Heart left ventricle (tissue), 13 donors: ENCODE results near the gene MRC2.

Experiments
- CTCF ChIP-seq, 12 donors: fragments of 200-600 bp; sonication (generic) in 4 of 12; IDR thresholded peaks; one replicate each; pipeline versions ENCODE4 v1.5.0 to v1.8.0; 2018 to 2022; ENCODE audit warnings: antibody characterized with exemption in 12 of 12, mild to moderate bottlenecking in 5 of 12
- POLR2A ChIP-seq, 2 donors: fragments of 450-650 bp; IDR thresholded peaks; one replicate each; pipeline ENCODE4 v1.6.1; 2017; ENCODE audit warnings: antibody characterized with exemption in 2 of 2, mild to moderate bottlenecking in 2 of 2, moderate library complexity in 2 of 2
- donor health status: ischemic (EF 13 %, LVEDD 7.1; RV severe dilation, severe dysfunction).
- donor health status: DM: no; HTN: yes; CAD: no.
- donor health status: DM: no; HTN: no; CAD: no.
- donor health status: ischemic (EF 25% LVEDD 6.9; RV normal size, moderate dysfunction).
- donor health status: ischemic (EF 25% LVEDD 5.7; RV mildly dilated, moderate dysfunction).
- donor health status: ischemic (EF 35%, LVEDD 5.7; RV mildly dilated, moderate dysfunction).
- donor health status: nonischemic (EF 11% LVEDD 7.7; RV severe dilation, severe dysfunction).
- donor health status: DM: yes; HTN: yes; CAD: no.
- donor health status: PGD.
- donor health status: ischemic (EF 29% LVEDD 5.4; RV normal size, mild dysfunction).
- donor health status: nonischemic (EF 23%, LVEDD 6.1; RV moderate dilation, normal function).

- TF ChIP-seq CTCF (IDR thresholded peaks at IDR 0.05), result no peak
- TF ChIP-seq POLR2A (IDR thresholded peaks at IDR 0.05), result no peak
Measured at GRCh38 chr17:62707425-62707739, 79.9 kb downstream of the MRC2 start.
